ENCODE measurements around the gene CXCR1.

DNA sequence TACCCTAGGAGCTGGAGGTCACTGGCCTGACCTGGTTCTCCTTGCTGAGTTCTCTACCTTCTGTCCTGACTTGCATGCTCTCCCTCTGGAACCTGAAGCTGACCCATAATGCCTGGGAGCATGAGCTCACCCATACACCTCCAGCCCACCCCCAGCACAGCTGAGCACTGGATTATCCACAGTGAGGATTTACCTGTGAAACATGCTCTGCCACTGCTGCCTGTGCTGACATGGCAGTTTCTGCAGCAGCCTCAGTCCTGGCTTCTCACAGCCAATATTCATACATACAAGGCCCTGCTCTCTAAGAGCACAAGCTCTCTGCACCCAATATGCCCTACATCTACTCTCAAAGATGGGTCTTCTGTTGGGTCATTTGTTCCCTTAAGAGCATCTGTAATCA lies 35.9 kb downstream of the CXCR1 start:
- TF ChIP-seq SP2 (IDR thresholded peaks at IDR 0.05; ENCODE audit: extremely low read depth, low read depth, low read length, poor library complexity, severe bottlenecking) (no peak), POLR2A (conservative IDR thresholded peaks at IDR 0.05) (no peak), MAFF (IDR thresholded peaks at IDR 0.05; ENCODE audit: low read length) (0 out of 2 replicates have a peak, but pooled peaks have one; percentile 28)
